Measurements from ENCODE around the gene DRC1. TPM values are rescaled to one million over a fixed set of nuclear protein-coding genes. Genes with fewer than 3 reads are reported as not detected.

DRC1 gene
- total RNA-seq, 1 donor from 2014 or later: not detected

DNA sequence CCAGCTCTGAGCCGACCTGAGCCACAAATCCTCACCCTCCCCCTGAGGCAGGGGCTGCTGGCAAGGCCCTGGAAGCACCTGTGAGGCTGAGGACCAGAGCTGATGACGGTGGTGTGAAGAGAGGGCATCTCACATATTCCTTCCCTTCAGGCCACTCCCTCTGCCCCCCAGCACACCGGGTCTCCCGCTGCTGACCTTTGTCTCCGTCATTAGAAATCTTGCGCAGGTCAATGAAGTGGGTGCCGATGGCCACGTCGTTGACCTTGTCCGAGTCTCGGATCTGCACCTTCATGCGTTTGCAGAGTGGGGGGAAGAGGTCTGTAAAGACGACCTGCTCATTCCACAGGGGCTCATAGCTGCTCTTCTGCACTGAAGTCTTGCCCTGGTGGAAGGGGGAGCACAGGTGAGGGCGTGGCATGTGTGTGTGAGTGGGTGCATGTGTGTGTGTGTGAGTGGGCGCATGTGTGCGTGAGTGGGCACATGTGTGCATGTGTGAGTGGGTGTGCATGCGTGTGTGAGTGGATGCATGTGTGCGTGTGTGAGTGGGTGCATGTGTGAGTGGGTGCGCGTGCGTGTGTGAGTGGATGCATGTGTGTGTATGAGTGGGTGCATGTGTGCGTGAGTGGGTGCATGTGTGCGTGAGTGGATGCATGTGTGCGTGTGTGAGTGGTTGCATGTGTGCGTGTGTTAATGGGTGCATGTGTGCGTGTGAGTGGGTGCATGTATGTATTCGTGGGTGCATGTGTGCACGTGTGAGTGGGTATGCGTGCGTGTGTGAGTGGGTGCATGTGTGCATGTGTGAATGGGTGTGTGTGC lies 80.7 kb downstream of the DRC1 start:
- H3K27me3 Mint-ChIP-seq (ENCODE audit: unreplicated experiment): peaks cover 7% of the 10 kb centered on the region
- H3K36me3 Mint-ChIP-seq (ENCODE audit: unreplicated experiment): no peaks in the 10 kb centered on the region
- TF ChIP-seq, protein P1, sequence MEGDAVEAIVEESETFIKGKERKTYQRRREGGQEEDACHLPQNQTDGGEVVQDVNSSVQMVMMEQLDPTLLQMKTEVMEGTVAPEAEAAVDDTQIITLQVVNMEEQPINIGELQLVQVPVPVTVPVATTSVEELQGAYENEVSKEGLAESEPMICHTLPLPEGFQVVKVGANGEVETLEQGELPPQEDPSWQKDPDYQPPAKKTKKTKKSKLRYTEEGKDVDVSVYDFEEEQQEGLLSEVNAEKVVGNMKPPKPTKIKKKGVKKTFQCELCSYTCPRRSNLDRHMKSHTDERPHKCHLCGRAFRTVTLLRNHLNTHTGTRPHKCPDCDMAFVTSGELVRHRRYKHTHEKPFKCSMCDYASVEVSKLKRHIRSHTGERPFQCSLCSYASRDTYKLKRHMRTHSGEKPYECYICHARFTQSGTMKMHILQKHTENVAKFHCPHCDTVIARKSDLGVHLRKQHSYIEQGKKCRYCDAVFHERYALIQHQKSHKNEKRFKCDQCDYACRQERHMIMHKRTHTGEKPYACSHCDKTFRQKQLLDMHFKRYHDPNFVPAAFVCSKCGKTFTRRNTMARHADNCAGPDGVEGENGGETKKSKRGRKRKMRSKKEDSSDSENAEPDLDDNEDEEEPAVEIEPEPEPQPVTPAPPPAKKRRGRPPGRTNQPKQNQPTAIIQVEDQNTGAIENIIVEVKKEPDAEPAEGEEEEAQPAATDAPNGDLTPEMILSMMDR (IDR thresholded peaks at IDR 0.05): no peak
- H3K4me3 Mint-ChIP-seq (ENCODE audit: unreplicated experiment): no peak overlapping the region
- no peak overlapping the region for H3K27ac Mint-ChIP-seq (ENCODE audit: unreplicated experiment)
- peaks cover 8% of the 10 kb centered on the region for H3K4me1 Mint-ChIP-seq (ENCODE audit: unreplicated experiment)
- no peaks in the 10 kb centered on the region for H3K9me3 Mint-ChIP-seq (ENCODE audit: unreplicated experiment)
- DNase-seq (ENCODE audit: extremely low spot score, unreplicated experiment): no peak

- no peak overlapping the region for H3K4me3 Mint-ChIP-seq (ENCODE audit: unreplicated experiment)
These were observed 81.3 kb downstream of the DRC1 start for GRCh38 chr2:26483027-26483326.

GRCh38 chr2:26483516-26483915 lies 81.8 kb downstream of the DRC1 start:
- Mint-ChIP-seq H3K9me3 (ENCODE audit: unreplicated experiment) (no peaks in the 10 kb centered on the region), H3K27me3 (ENCODE audit: unreplicated experiment) (peaks cover 7% of the 10 kb centered on the region), H3K4me1 (ENCODE audit: unreplicated experiment) (no peaks in the 10 kb centered on the region), H3K27ac (ENCODE audit: unreplicated experiment) (no peak overlapping the region), H3K4me3 (ENCODE audit: unreplicated experiment) (no peak overlapping the region), H3K36me3 (ENCODE audit: unreplicated experiment) (no peaks in the 10 kb centered on the region)
- DNase-seq (ENCODE audit: extremely low spot score, unreplicated experiment): no peak
- TF ChIP-seq, protein P1 (IDR thresholded peaks at IDR 0.05): no peak

More at GRCh38 chr2:26483027-26483326, 81.3 kb downstream of the DRC1 start:
- Mint-ChIP-seq H3K9me3 (ENCODE audit: unreplicated experiment) (no peaks in the 10 kb centered on the region), H3K27me3 (ENCODE audit: unreplicated experiment) (peaks cover 7% of the 10 kb centered on the region), H3K36me3 (ENCODE audit: unreplicated experiment) (no peaks in the 10 kb centered on the region), H3K27ac (ENCODE audit: unreplicated experiment) (no peak overlapping the region), H3K4me1 (ENCODE audit: unreplicated experiment) (peaks cover 3% of the 10 kb centered on the region)
- TF ChIP-seq, protein P1 (IDR thresholded peaks at IDR 0.05): no peak
- DNase-seq (ENCODE audit: extremely low spot score, unreplicated experiment): no peak

- Mint-ChIP-seq H3K27ac (ENCODE audit: unreplicated experiment) (no peak overlapping the region), H3K4me3 (ENCODE audit: unreplicated experiment) (no peak overlapping the region), H3K36me3 (ENCODE audit: unreplicated experiment) (no peaks in the 10 kb centered on the region), H3K27me3 (ENCODE audit: unreplicated experiment) (peaks cover 7% of the 10 kb centered on the region), H3K9me3 (ENCODE audit: unreplicated experiment) (no peaks in the 10 kb centered on the region), H3K4me1 (ENCODE audit: unreplicated experiment) (no peaks in the 10 kb centered on the region)
- TF ChIP-seq, protein P1 (IDR thresholded peaks at IDR 0.05): no peak
- DNase-seq (ENCODE audit: extremely low spot score, unreplicated experiment): no peak
These were observed 82.3 kb downstream of the DRC1 start for GRCh38 chr2:26483957-26484565.

DNA sequence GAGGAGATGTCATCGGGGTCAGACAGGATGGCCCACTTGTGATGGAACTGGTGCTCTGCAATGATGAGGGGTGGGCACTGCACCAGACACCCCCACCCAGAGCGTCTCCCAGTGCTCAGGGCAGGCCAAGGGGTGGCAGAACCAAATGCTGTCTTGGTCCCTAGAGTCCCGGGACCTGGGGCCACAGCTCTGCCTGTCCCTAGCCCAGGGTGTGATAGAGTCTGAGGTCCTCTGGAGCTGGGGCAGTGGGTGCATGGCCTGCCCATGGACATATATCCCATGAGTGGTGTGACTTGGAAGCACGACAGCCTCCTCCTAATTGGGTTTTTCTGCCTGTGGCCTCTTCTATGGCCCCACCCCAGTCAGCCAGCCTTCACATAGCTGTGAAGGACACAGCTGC lies 82.9 kb downstream of the DRC1 start:
- Mint-ChIP-seq H3K4me1 (ENCODE audit: unreplicated experiment) (no peaks in the 10 kb centered on the region), H3K4me3 (ENCODE audit: unreplicated experiment) (no peak overlapping the region), H3K36me3 (ENCODE audit: unreplicated experiment) (no peaks in the 10 kb centered on the region), H3K27ac (ENCODE audit: unreplicated experiment) (no peak overlapping the region), H3K27me3 (ENCODE audit: unreplicated experiment) (peaks cover 7% of the 10 kb centered on the region), H3K9me3 (ENCODE audit: unreplicated experiment) (no peaks in the 10 kb centered on the region)
- TF ChIP-seq, protein P1 (IDR thresholded peaks at IDR 0.05): no peak
- no peak for DNase-seq (ENCODE audit: extremely low spot score, unreplicated experiment)

Measured in osteocyte (in vitro differentiated cells).